ENCODE measurements around the gene MYH14. TPM values are rescaled to one million over a fixed set of nuclear protein-coding genes. Genes with fewer than 3 reads are reported as not detected.

Gene MYH14
- total and polyA plus RNA-seq, 2 of the 13 experiments (the other 11 are each of a cell fraction or from before 2014, with no cell fraction given) = 5.5 to 5.8 TPM

DNA sequence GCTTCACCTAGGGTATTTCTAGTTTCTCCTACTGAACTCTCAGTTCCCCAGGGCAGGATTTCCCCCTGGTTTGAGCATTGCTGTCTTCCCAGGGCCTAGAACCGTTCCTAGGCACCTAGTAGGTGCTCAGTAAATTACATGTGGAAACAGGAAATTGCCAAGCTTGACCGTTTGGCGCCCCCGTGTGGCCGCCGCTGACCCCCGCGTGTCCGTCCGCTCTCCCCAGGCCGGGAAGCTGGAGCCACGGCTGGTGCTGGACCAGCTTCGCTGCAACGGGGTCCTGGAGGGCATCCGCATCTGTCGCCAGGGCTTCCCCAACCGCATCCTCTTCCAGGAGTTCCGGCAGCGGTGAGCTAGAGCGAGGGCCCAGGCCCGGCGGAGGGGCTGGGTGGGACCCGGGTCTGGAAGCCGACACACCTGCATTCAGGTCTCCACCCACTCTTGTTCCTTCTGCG, 55.5 kb downstream of the MYH14 start (continued):
- TF ChIP-seq TARDBP (CRISPR knock-in tag; IDR thresholded peaks at IDR 0.05) (no peak), SALL1 (CRISPR knock-in tag; IDR thresholded peaks at IDR 0.05) (no peak), KAT8 (CRISPR knock-in tag; IDR thresholded peaks at IDR 0.05) (no peak), ZNF232 (CRISPR knock-in tag; IDR thresholded peaks at IDR 0.05; ENCODE audit: borderline replicate concordance) (no peak), ZNF530 (CRISPR knock-in tag; IDR thresholded peaks at IDR 0.05; ENCODE audit: low read depth) (no peak), ZNF484 (CRISPR knock-in tag; IDR thresholded peaks at IDR 0.05; ENCODE audit: borderline replicate concordance, low read depth) (no peak), PAX8 (CRISPR knock-in tag; IDR thresholded peaks at IDR 0.05; ENCODE audit: borderline replicate concordance) (no peak), PCBP2 (optimal IDR thresholded peaks at IDR 0.05; ENCODE audit: low read depth, low read length, poor library complexity, severe bottlenecking) (no peak), NFYB (CRISPR knock-in tag; IDR thresholded peaks at IDR 0.05) (no peak), IKZF1 (IDR thresholded peaks at IDR 0.05) (no peak), POLR2G (IDR thresholded peaks at IDR 0.05; ENCODE audit: low read depth, low read length) (no peak), FOXO1 (CRISPR knock-in tag; IDR thresholded peaks at IDR 0.05) (no peak), ZNF24 (IDR thresholded peaks at IDR 0.05) (no peak), MEIS1 (CRISPR knock-in tag; IDR thresholded peaks at IDR 0.05; ENCODE audit: borderline replicate concordance) (no peak), NBN (conservative IDR thresholded peaks at IDR 0.05) (no peak), SOX6 (IDR thresholded peaks at IDR 0.05) (no peak), SOX6 (CRISPR knock-in tag; IDR thresholded peaks at IDR 0.05) (peak; percentile 16; the same call in 1 of the 2 replicates), GATAD1 (CRISPR knock-in tag; IDR thresholded peaks at IDR 0.05) (no peak), ELF3 (CRISPR knock-in tag; IDR thresholded peaks at IDR 0.05) (0 out of 2 replicates have a peak, but pooled peaks have one; percentile 37), NR2F1 (CRISPR knock-in tag; IDR thresholded peaks at IDR 0.05) (no peak), ZNF816 (CRISPR knock-in tag; IDR thresholded peaks at IDR 0.05; ENCODE audit: borderline replicate concordance) (no peak), ZBTB38 (CRISPR knock-in tag; IDR thresholded peaks at IDR 0.05) (no peak; the same call in 1 of the 2 replicates), HDAC6 (IDR thresholded peaks at IDR 0.05; ENCODE audit: low read depth, low read length) (no peak), FOXA3 (CRISPR knock-in tag; IDR thresholded peaks at IDR 0.05) (0 out of 2 replicates have a peak, but pooled peaks have one; percentile 14), ETV5 (CRISPR knock-in tag; IDR thresholded peaks at IDR 0.05; ENCODE audit: borderline replicate concordance) (peak; percentile 53; the same call in 1 of the 2 replicates), RBAK (CRISPR knock-in tag; IDR thresholded peaks at IDR 0.05) (no peak; the same call in 1 of the 2 replicates), TGIF2 (CRISPR knock-in tag; IDR thresholded peaks at IDR 0.05) (no peak)
- TF ChIP-seq, protein P1, sequence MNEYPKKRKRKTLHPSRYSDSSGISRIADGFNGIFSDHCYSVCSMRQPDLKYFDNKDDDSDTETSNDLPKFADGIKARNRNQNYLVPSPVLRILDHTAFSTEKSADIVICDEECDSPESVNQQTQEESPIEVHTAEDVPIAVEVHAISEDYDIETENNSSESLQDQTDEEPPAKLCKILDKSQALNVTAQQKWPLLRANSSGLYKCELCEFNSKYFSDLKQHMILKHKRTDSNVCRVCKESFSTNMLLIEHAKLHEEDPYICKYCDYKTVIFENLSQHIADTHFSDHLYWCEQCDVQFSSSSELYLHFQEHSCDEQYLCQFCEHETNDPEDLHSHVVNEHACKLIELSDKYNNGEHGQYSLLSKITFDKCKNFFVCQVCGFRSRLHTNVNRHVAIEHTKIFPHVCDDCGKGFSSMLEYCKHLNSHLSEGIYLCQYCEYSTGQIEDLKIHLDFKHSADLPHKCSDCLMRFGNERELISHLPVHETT (CRISPR knock-in tag; conservative IDR thresholded peaks at IDR 0.05) = no peak
- TF ChIP-seq, protein P2, sequence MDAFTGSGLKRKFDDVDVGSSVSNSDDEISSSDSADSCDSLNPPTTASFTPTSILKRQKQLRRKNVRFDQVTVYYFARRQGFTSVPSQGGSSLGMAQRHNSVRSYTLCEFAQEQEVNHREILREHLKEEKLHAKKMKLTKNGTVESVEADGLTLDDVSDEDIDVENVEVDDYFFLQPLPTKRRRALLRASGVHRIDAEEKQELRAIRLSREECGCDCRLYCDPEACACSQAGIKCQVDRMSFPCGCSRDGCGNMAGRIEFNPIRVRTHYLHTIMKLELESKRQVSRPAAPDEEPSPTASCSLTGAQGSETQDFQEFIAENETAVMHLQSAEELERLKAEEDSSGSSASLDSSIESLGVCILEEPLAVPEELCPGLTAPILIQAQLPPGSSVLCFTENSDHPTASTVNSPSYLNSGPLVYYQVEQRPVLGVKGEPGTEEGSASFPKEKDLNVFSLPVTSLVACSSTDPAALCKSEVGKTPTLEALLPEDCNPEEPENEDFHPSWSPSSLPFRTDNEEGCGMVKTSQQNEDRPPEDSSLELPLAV (CRISPR knock-in tag; conservative IDR thresholded peaks at IDR 0.05; ENCODE audit: low read depth) = no peak
- TF ChIP-seq, protein P3, sequence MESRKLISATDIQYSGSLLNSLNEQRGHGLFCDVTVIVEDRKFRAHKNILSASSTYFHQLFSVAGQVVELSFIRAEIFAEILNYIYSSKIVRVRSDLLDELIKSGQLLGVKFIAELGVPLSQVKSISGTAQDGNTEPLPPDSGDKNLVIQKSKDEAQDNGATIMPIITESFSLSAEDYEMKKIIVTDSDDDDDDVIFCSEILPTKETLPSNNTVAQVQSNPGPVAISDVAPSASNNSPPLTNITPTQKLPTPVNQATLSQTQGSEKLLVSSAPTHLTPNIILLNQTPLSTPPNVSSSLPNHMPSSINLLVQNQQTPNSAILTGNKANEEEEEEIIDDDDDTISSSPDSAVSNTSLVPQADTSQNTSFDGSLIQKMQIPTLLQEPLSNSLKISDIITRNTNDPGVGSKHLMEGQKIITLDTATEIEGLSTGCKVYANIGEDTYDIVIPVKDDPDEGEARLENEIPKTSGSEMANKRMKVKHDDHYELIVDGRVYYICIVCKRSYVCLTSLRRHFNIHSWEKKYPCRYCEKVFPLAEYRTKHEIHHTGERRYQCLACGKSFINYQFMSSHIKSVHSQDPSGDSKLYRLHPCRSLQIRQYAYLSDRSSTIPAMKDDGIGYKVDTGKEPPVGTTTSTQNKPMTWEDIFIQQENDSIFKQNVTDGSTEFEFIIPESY (CRISPR knock-in tag; IDR thresholded peaks at IDR 0.05) = peak; percentile 73; the same call in 1 of the 2 replicates
